GM23248 (cell line): ENCODE results near the gene SCAF1. TPM values are rescaled to one million over a fixed set of nuclear protein-coding genes. Genes with fewer than 3 reads are reported as not detected.

Experiments used
- DNase-seq: peaks from one replicate; pipeline ENCODE4 v3.0.0-alpha.2; 2015
- H2AFZ ChIP-seq: fragments of 200-600 bp; sonication (generic); 2 replicates; pipeline ENCODE4 v1.6.1; 2016; ENCODE audit warnings: antibody characterized with exemption
- H3F3A ChIP-seq: fragments of 200-600 bp; sonication (generic); 2 replicates; pipeline ENCODE4 v1.6.1; 2016; ENCODE audit warnings: mild to moderate bottlenecking, antibody characterized with exemption, mixed run types; ENCODE audit not compliant: insufficient read depth
- H3K27ac ChIP-seq: fragments of 200-600 bp; sonication (generic); 2 replicates; pipeline ENCODE4 v1.5.1; 2016; ENCODE audit warnings: mild to moderate bottlenecking
- H3K27me3 ChIP-seq: fragments of 200-600 bp; sonication (generic); replicated peaks from 2 replicates; pipeline ENCODE4 v1.6.1; 2016; ENCODE audit warnings: mild to moderate bottlenecking; ENCODE audit not compliant: insufficient read depth
- H3K36me3 ChIP-seq: fragments of 200-600 bp; sonication (generic); 2 replicates; pipeline ENCODE4 v1.6.1; 2016; ENCODE audit warnings: low read depth, mild to moderate bottlenecking
- H3K4me1 ChIP-seq: fragments of 200-600 bp; sonication (generic); 2 replicates; pipeline ENCODE4 v1.6.1; 2016; ENCODE audit warnings: mild to moderate bottlenecking; ENCODE audit not compliant: insufficient read depth
- H3K4me2 ChIP-seq: fragments of 200-600 bp; sonication (generic); one replicate; pipeline ENCODE4 v1.6.1; 2016; ENCODE audit warnings: mild to moderate bottlenecking; ENCODE audit not compliant: unreplicated experiment
- H3K4me3 ChIP-seq: fragments of 200-600 bp; sonication (generic); 2 replicates; pipeline ENCODE4 v1.5.1; 2016; ENCODE audit warnings: mild to moderate bottlenecking
- H3K79me2 ChIP-seq: fragments of 200-600 bp; sonication (generic); 2 replicates; pipeline ENCODE4 v1.6.1; 2016; ENCODE audit warnings: mild to moderate bottlenecking; ENCODE audit not compliant: insufficient read depth
- H3K9ac ChIP-seq: fragments of 200-600 bp; sonication (generic); 2 replicates; pipeline ENCODE4 v1.6.1; 2016; ENCODE audit warnings: mild to moderate bottlenecking
- H3K9me2 ChIP-seq: fragments of 200-600 bp; sonication (generic); 2 replicates; pipeline ENCODE4 v1.6.1; 2016; ENCODE audit warnings: mixed run types, mild to moderate bottlenecking, moderate library complexity; ENCODE audit not compliant: insufficient read depth
- H3K9me3 ChIP-seq: fragments of 200-600 bp; sonication (generic); one replicate; pipeline ENCODE4 v1.6.1; 2017; ENCODE audit warnings: low read depth
- H4K20me1 ChIP-seq: fragments of 200-600 bp; sonication (generic); 2 replicates; pipeline ENCODE4 v1.6.0; 2016; ENCODE audit not compliant: insufficient read depth
- EZH2 ChIP-seq: fragments of 200-600 bp; sonication (generic); IDR thresholded peaks from 2 replicates; pipeline ENCODE4 v1.6.1; 2018; ENCODE audit warnings: antibody characterized with exemption, mild to moderate bottlenecking; ENCODE audit not compliant: insufficient read depth, poor library complexity, severe bottlenecking
- EZH2phosphoT487 ChIP-seq: fragments of 200-600 bp; sonication (generic); IDR thresholded peaks from 2 replicates; pipeline ENCODE4 v1.6.1; 2018; ENCODE audit warnings: antibody characterized with exemption, moderate library complexity, mild to moderate bottlenecking, low read depth; ENCODE audit not compliant: insufficient read depth
- WGBS, 2 experiments: methylation state at CpG; one replicate each; pipeline ENCODE4 v1.1.6; 2015 to 2017; ENCODE audit warnings: low lambda C conversion rate in 2 of 2, low coverage in 1 of 2; ENCODE audit errors: missing lambda C conversion rate in 2 of 2; 5-methylcytosine and 5-hydroxymethylcytosine counted together
- in situ Hi-C: fragments of 300-500 bp; cut with MboI; formaldehyde crosslinking; loops from 2 replicates; pipeline ENCODE4 v1.15.0; 2020
- polyA plus RNA-seq: library from polyadenylated mRNA; unstranded; fragments of >200 nt; fragmentation: Nextera tagmentation; extraction: Ambion mirVana; gene quantifications from 2 replicates; pipeline ENCODE4 v1.2.1, GENCODE V29; 2016
- total RNA-seq: library from RNA; depleted of rRNA; stranded (reverse); fragments of >200 nt; shearing (Covaris generic); gene quantifications from 2 replicates; pipeline ENCODE4 v1.2.3, GENCODE V29; 2014

The SCAF1 gene
- total and polyA plus RNA-seq, 2 experiments from 2014 or later, result 8.5 to 18.6 TPM

- 0 to 1% methylated on average over 7 of the region's 7 CpGs for WGBS, 2 experiments
- no peak for DNase-seq
- Histone ChIP-seq H3F3A (peaks cover 13% of the 10 kb centered on the region; the same call in 1 of the 2 replicates), H3K9me2 (no peaks in the 10 kb centered on the region), H3K4me2 (peak overlapping the region; percentile 92), H3K9ac (peak overlapping the region; percentile 89), H3K27me3 (no peaks in the 10 kb centered on the region), H2AFZ (peak overlapping the region; percentile 86; the same call in 1 of the 2 replicates), H3K27ac (peak overlapping the region; percentile 63), H3K4me1 (peaks cover 10% of the 10 kb centered on the region; the same call in 1 of the 2 replicates), H3K36me3 (peaks cover 3% of the 10 kb centered on the region; the same call in 1 of the 2 replicates), H3K9me3 (no peaks in the 10 kb centered on the region), H3K4me3 (peak overlapping the region; percentile 88), H3K79me2 (peaks cover 31% of the 10 kb centered on the region), H4K20me1 (no peaks in the 10 kb centered on the region)
- TF ChIP-seq EZH2 (no peak), EZH2phosphoT487 (no peak)
- in situ Hi-C loops, result no loop called here
Measured at GRCh38 chr19:49665036-49665350, 23.0 kb downstream of the SCAF1 start.

GRCh38 chr19:49665351-49666119 is 23.5 kb downstream of the SCAF1 start, which contains the start of the genes BCL2L12 and IRF3:
Gene BCL2L12 (plus strand): TSS chr19:49665933. CDS start chr19:49666693, 760 bp downstream.
Gene IRF3 (minus strand): TSS chr19:49665857. CDS start chr19:49664838, 1,019 bp downstream.
- Histone ChIP-seq H3K27ac (peak within 1 kb of the TSS; percentile 63), H3K27me3 (no peaks in the 10 kb centered on the region), H3F3A (peaks cover 13% of the 10 kb centered on the region; the same call in 1 of the 2 replicates), H3K4me2 (peak within 1 kb of the TSS; percentile 92), H3K4me1 (peaks cover 10% of the 10 kb centered on the region; the same call in 1 of the 2 replicates), H3K9me2 (no peaks in the 10 kb centered on the region), H3K4me3 (peak within 1 kb of the TSS; percentile 88), H3K79me2 (peaks cover 31% of the 10 kb centered on the region), H4K20me1 (no peaks in the 10 kb centered on the region), H2AFZ (peak within 1 kb of the TSS; percentile 86), H3K36me3 (no peaks in the 10 kb centered on the region; the same call in 1 of the 2 replicates), H3K9ac (peak within 1 kb of the TSS; percentile 89), H3K9me3 (no peaks in the 10 kb centered on the region)
- peak; percentile 99 for DNase-seq
- 1% methylated on average over 49 to 50 of the region's 50 CpGs for WGBS, 2 experiments
- in situ Hi-C loops, result no loop called here
- TF ChIP-seq EZH2phosphoT487 (no peak), EZH2 (no peak)

GRCh38 chr19:49666120-49666444 is 24.1 kb downstream of the SCAF1 start:
- peak overlapping the region; percentile 89 for H3K9ac ChIP-seq
- H3K27me3 ChIP-seq, result no peaks in the 10 kb centered on the region
- peaks cover 31% of the 10 kb centered on the region for H3K79me2 ChIP-seq
- in situ Hi-C loops, result no loop called here
- H2AFZ ChIP-seq, result peak overlapping the region; percentile 86
- H4K20me1 ChIP-seq, result no peaks in the 10 kb centered on the region
- no peaks in the 10 kb centered on the region for H3K9me3 ChIP-seq
- 0% methylated on average over 9 of the region's 9 CpGs for WGBS, 2 experiments
- no peaks in the 10 kb centered on the region; the same call in 1 of the 2 replicates for H3K36me3 ChIP-seq
- no peak for DNase-seq
- H3K4me2 ChIP-seq, result peak overlapping the region; percentile 86
- H3K4me1 ChIP-seq, result peaks cover 10% of the 10 kb centered on the region; the same call in 1 of the 2 replicates
- H3K9me2 ChIP-seq, result no peaks in the 10 kb centered on the region
- H3K4me3 ChIP-seq, result peak overlapping the region; percentile 88
- peaks cover 13% of the 10 kb centered on the region; the same call in 1 of the 2 replicates for H3F3A ChIP-seq
- peak overlapping the region; percentile 39; the same call in 1 of the 2 replicates for H3K27ac ChIP-seq
- TF ChIP-seq EZH2phosphoT487 (no peak), EZH2 (no peak)

DNA sequence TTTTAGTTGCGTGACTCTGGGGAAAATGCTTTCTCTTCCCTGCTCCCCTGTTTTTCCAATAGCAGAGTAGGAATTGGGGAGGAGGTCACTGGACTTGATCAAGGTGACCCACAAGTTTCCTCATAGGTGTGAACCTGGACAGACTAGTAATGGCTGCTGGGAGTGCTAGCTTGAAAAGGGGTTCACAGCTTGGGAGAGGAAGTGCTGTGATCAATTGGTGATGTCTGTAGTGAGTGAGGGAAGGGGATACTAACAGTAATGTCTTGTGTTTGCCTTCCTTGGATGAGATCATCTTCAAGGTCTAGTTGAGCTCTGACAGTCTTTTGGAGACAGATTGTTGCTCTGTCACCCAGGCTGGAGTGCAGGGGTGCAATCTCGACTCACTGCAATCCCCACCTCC is 25.5 kb downstream of the SCAF1 start:
- no peak overlapping the region for H3K27ac ChIP-seq
- H3K27me3 ChIP-seq, result no peaks in the 10 kb centered on the region
- no peak overlapping the region for H3K4me3 ChIP-seq
- H3K9me3 ChIP-seq, result no peaks in the 10 kb centered on the region
- H3K4me2 ChIP-seq, result no peak overlapping the region
- in situ Hi-C loops, result no loop called here
- H2AFZ ChIP-seq, result no peak overlapping the region
- DNase-seq, result no peak
- peaks cover 30% of the 10 kb centered on the region for H3K79me2 ChIP-seq
- H3K9me2 ChIP-seq, result no peaks in the 10 kb centered on the region
- no peak for TF ChIP-seq EZH2phosphoT487
- no peak for TF ChIP-seq EZH2
- no peaks in the 10 kb centered on the region for H4K20me1 ChIP-seq
- WGBS, 2 experiments, result 96 to 100% methylated on average over 2 of the region's 2 CpGs
- peak overlapping the region; percentile 89; the same call in 1 of the 2 replicates for H3K9ac ChIP-seq
- H3K36me3 ChIP-seq, result no peaks in the 10 kb centered on the region; the same call in 1 of the 2 replicates
- H3F3A ChIP-seq, result 0 out of 2 replicates have a peak, but pooled peaks cover 7% of the 10 kb centered on the region
- peaks cover 13% of the 10 kb centered on the region; the same call in 1 of the 2 replicates for H3K4me1 ChIP-seq
